DOHH2 (cell line): ENCODE results near the gene CTDSPL2.

Experiments
- H3F3A ChIP-seq: fragments of 200-600 bp; sonication (generic), shearing (Covaris generic); 2 replicates; pipeline ENCODE4 v1.6.0; 2016; ENCODE audit warnings: antibody characterized with exemption, mild to moderate bottlenecking; ENCODE audit not compliant: control insufficient read depth, insufficient read depth
- H3K27ac ChIP-seq: fragments of 200-600 bp; sonication (generic); 2 replicates; pipeline ENCODE4 v1.5.1; 2014; ENCODE audit warnings: low read depth, mild to moderate bottlenecking, low read length, moderate library complexity
- H3K27me3 ChIP-seq: fragments of 200-600 bp; sonication (generic); 2 replicates; pipeline ENCODE4 v1.6.1; 2014; ENCODE audit warnings: mild to moderate bottlenecking, low read length, mixed read lengths; ENCODE audit not compliant: control insufficient read depth
- H3K36me3 ChIP-seq: fragments of 200-600 bp; sonication (generic); 2 replicates; pipeline ENCODE4 v1.6.1; 2014; ENCODE audit warnings: mild to moderate bottlenecking, low read length, moderate library complexity, mixed read lengths; ENCODE audit not compliant: control insufficient read depth
- H3K4me1 ChIP-seq: fragments of 200-600 bp; sonication (generic); 2 replicates; pipeline ENCODE4 v1.6.1; 2014; ENCODE audit warnings: mild to moderate bottlenecking, low read length, mixed read lengths; ENCODE audit not compliant: control insufficient read depth
- H3K4me2 ChIP-seq: fragments of 200-600 bp; sonication (generic); 2 replicates; pipeline ENCODE4 v1.6.0; 2014; ENCODE audit warnings: mild to moderate bottlenecking, low read length, moderate library complexity
- H3K4me3 ChIP-seq: fragments of 200-600 bp; sonication (generic); 2 replicates; pipeline ENCODE4 v1.5.1; 2014; ENCODE audit warnings: mild to moderate bottlenecking, low read length, mixed read lengths
- H3K79me2 ChIP-seq: fragments of 200-600 bp; sonication (generic); 2 replicates; pipeline ENCODE4 v1.6.1; 2014; ENCODE audit warnings: mild to moderate bottlenecking, low read length, mixed read lengths; ENCODE audit not compliant: control insufficient read depth
- H3K9me2 ChIP-seq: fragments of 200-600 bp; sonication (generic); replicated peaks from 2 replicates; pipeline ENCODE4 v1.6.1; 2014; ENCODE audit warnings: mild to moderate bottlenecking, low read length, mixed read lengths; ENCODE audit not compliant: control insufficient read depth
- H3K9me3 ChIP-seq: fragments of 200-600 bp; sonication (generic); 2 replicates; pipeline ENCODE4 v1.6.1; 2014; ENCODE audit warnings: antibody characterized with exemption, low read length, mixed read lengths; ENCODE audit not compliant: control insufficient read depth, insufficient read depth
- H4K20me1 ChIP-seq: fragments of 200-600 bp; sonication (generic); 2 replicates; pipeline ENCODE4 v1.6.0; 2014; ENCODE audit warnings: low read depth, mild to moderate bottlenecking, antibody characterized with exemption, low read length, moderate library complexity; ENCODE audit not compliant: control insufficient read depth, insufficient read depth
- CTCF ChIP-seq: fragments of 200-600 bp; sonication (generic); IDR thresholded peaks from one replicate; pipeline ENCODE4 v1.5.1; 2014; ENCODE audit warnings: antibody characterized with exemption, mild to moderate bottlenecking, low read depth, low read length; ENCODE audit not compliant: poor library complexity, severe bottlenecking
- EZH2phosphoT487 ChIP-seq: fragments of 200-600 bp; sonication (generic); IDR thresholded peaks from 2 replicates; pipeline ENCODE4 v1.6.1; 2017; ENCODE audit warnings: borderline replicate concordance, mild to moderate bottlenecking, antibody characterized with exemption, low read length, moderate library complexity, mixed read lengths

Gene CTDSPL2

GRCh38 chr15:44485880-44486279, 58.5 kb downstream of the CTDSPL2 start:
- no peaks in the 10 kb centered on the region for H3K9me2 ChIP-seq
- H3K27me3 ChIP-seq: no peaks in the 10 kb centered on the region
- no peaks in the 10 kb centered on the region for H3K9me3 ChIP-seq
- H3K4me2 ChIP-seq: no peak overlapping the region
- no peaks in the 10 kb centered on the region for H3K4me1 ChIP-seq
- TF ChIP-seq EZH2phosphoT487 (no peak), CTCF (no peak)
- H4K20me1 ChIP-seq: peaks cover 4% of the 10 kb centered on the region; the same call in 1 of the 2 replicates
- no peak overlapping the region for H3K27ac ChIP-seq
- peaks cover 6% of the 10 kb centered on the region; the same call in 1 of the 2 replicates for H3F3A ChIP-seq
- peaks cover 65% of the 10 kb centered on the region for H3K36me3 ChIP-seq
- H3K4me3 ChIP-seq: no peak overlapping the region
- peaks cover 48% of the 10 kb centered on the region for H3K79me2 ChIP-seq

GRCh38 chr15:44489464-44489863, 62.0 kb downstream of the CTDSPL2 start:
- H4K20me1 ChIP-seq: no peaks in the 10 kb centered on the region
- no peak overlapping the region for H3K27ac ChIP-seq
- no peaks in the 10 kb centered on the region for H3K9me2 ChIP-seq
- H3K36me3 ChIP-seq: peaks cover 83% of the 10 kb centered on the region
- H3K9me3 ChIP-seq: no peaks in the 10 kb centered on the region
- H3F3A ChIP-seq: no peaks in the 10 kb centered on the region
- H3K79me2 ChIP-seq: peaks cover 24% of the 10 kb centered on the region
- no peak for TF ChIP-seq CTCF
- no peak for TF ChIP-seq EZH2phosphoT487
- no peak overlapping the region for H3K4me3 ChIP-seq
- no peak overlapping the region for H3K4me2 ChIP-seq
- no peaks in the 10 kb centered on the region for H3K4me1 ChIP-seq
- no peaks in the 10 kb centered on the region for H3K27me3 ChIP-seq

- no peak overlapping the region for H3K27ac ChIP-seq
- H4K20me1 ChIP-seq: no peaks in the 10 kb centered on the region
- peaks cover 81% of the 10 kb centered on the region for H3K36me3 ChIP-seq
- TF ChIP-seq CTCF (no peak), EZH2phosphoT487 (no peak)
- no peak overlapping the region for H3K4me3 ChIP-seq
- no peaks in the 10 kb centered on the region for H3K4me1 ChIP-seq
- H3K79me2 ChIP-seq: peaks cover 19% of the 10 kb centered on the region
- H3K4me2 ChIP-seq: no peak overlapping the region
- H3K9me2 ChIP-seq: no peaks in the 10 kb centered on the region
- no peaks in the 10 kb centered on the region for H3K27me3 ChIP-seq
- no peaks in the 10 kb centered on the region for H3F3A ChIP-seq
- H3K9me3 ChIP-seq: no peaks in the 10 kb centered on the region
Observed at GRCh38 chr15:44490622-44491021, 63.2 kb downstream of the CTDSPL2 start.
